Upper lobe of left lung (tissue), 6 donors: Measurements from ENCODE around the gene WASF3. TPM values are rescaled to one million over a fixed set of nuclear protein-coding genes. Genes with fewer than 3 reads are reported as not detected.
A peak's percentile ranks its signal among the peaks of the same experiment; 100 is the strongest.

Experiments used
- ATAC-seq, 2 donors: fragments of 200-7000 bp; cut with Tn5 transposase; one replicate each; pipeline ENCODE4 v1.9.1; 2022; ENCODE audit warnings: mild to moderate bottlenecking in 2 of 2, moderate library complexity in 2 of 2; ENCODE audit not compliant: low FRiP score in 2 of 2
- DNase-seq, 2 donors: peaks; one replicate each; pipeline ENCODE4 v3.0.0-alpha.2; 2019 to 2020
- H3K27ac ChIP-seq, 4 donors: fragments of 200-600 bp; sonication (generic); one replicate each; pipeline ENCODE4 v1.5.1; 2016 to 2019
- H3K27me3 ChIP-seq, 4 donors: fragments of 200-600 bp; sonication (generic); one replicate each; pipeline ENCODE4 v1.5.1; 2017 to 2019
- H3K36me3 ChIP-seq, 4 donors: fragments of 200-600 bp; sonication (generic); one replicate each; pipeline ENCODE4 v1.5.1; 2016 to 2019
- H3K4me1 ChIP-seq, 4 donors: fragments of 200-600 bp; sonication (generic); one replicate each; pipeline ENCODE4 v1.5.1; 2018 to 2019
- H3K4me3 ChIP-seq, 4 donors: fragments of 200-600 bp; sonication (generic); one replicate each; pipeline ENCODE4 v1.5.1; 2017 to 2019; ENCODE audit warnings: mild to moderate bottlenecking in 2 of 4, moderate library complexity in 1 of 4
- H3K9me3 ChIP-seq, 4 donors: fragments of 200-600 bp; sonication (generic); one replicate each; pipeline ENCODE4 v1.5.1; 2018 to 2019
- CTCF ChIP-seq, 6 experiments: fragments of 450-650 bp in 4 of 6; fragments of 200-600 bp in 2 of 6; sonication (generic) in 2 of 6; IDR thresholded peaks; one replicate each; pipeline ENCODE4 v1.5.1; 2016 to 2019; ENCODE audit warnings: antibody characterized with exemption in 6 of 6
- EP300 ChIP-seq, 4 donors: sonication (generic); formaldehyde crosslinking; IDR thresholded peaks; one replicate each; pipeline ENCODE4 v1.5.1; 2017; ENCODE audit warnings: antibody characterized with exemption in 4 of 4, control low read depth in 2 of 4
- POLR2A ChIP-seq, 4 donors: fragments of 450-650 bp; IDR thresholded peaks; one replicate each; pipeline ENCODE4 v1.5.1; 2016 to 2017; ENCODE audit warnings: antibody characterized with exemption in 4 of 4, mild to moderate bottlenecking in 2 of 4
- POLR2AphosphoS5 ChIP-seq, 2 donors: sonication (generic); formaldehyde crosslinking; IDR thresholded peaks; one replicate each; pipeline ENCODE4 v1.5.1; 2017; ENCODE audit warnings: antibody characterized with exemption in 2 of 2
- WGBS, 2 donors: methylation state at CpG; one replicate each; pipeline ENCODE4 v1.1.5; 2017 to 2018; 5-methylcytosine and 5-hydroxymethylcytosine counted together
- total RNA-seq, 6 donors: library from RNA; depleted of rRNA in 4 of 6; stranded (reverse); fragments of >200 nt in 4 of 6; gene quantifications; one replicate each; pipeline versions ENCODE4 v1.1.0 to v1.2.1, GENCODE V29; 2016 to 2021
- donor health status: DM: no; HTN: no; CAD: no; lungs with moderate emphysema.
- donor health status: DM: no; HTN: yes; CAD: no; lungs with severe emphysema.

WASF3 gene
- 10 to 100 TPM; 12.6 to 23.0 (median 20.2) TPM for total RNA-seq

DNA sequence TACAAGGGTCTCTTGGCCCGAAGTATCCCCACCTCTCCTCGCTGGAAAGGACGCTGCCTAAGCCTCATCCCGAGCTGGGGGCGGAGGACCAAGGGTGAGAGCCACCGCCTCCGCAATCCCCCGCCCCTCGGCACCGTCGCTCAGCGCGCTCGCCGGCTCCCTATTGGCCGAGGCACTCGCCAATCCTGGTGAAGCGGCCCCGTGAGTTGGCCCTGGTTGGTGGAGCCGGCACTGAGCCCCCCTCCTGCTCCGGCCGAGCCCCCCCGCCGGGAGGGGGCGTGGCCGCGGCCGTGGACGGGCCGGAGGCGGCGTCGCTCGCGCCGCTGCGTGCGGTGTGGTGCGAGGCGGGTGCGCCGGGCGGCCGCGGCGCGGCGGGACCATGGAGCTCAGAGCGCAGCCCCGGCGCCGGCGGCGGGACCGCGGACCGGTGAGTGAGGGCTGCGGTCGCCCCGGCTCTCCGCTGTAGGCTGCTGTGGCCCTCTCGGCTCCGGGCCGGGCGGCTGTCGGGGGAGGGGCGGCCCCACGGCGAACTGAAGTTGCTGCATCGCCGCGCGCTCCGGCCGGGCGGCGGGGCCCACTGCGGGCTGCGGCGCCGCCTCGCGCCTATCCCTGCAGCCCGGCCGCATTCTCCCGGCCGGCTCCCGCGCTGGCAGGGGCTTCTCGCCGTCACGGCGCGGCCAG is at the start of gene WASF3:
TSS of gene WASF3 (plus strand) at position 291 of the 681 bp plus-strand sequence. CDS start 84,588 bp downstream, outside the sequence.
- Histone ChIP-seq H3K27ac (peak within 1 kb of the TSS in 3 of 4 donors; percentile 51 to 64 (median 53)), H3K4me3 (peak within 1 kb of the TSS; percentile 63 to 73 (median 68)), H3K27me3 (peaks cover 0 to 7% (median 2%) of the 10 kb centered on the region in 4 donors), H3K9me3 (no peaks in the 10 kb centered on the region), H3K36me3 (no peaks in the 10 kb centered on the region), H3K4me1 (peaks cover 11 to 18% (median 14%) of the 10 kb centered on the region in 4 donors)
- ATAC-seq = peak; percentile 96
- TF ChIP-seq CTCF (IDR thresholded peaks at IDR 0.05) (peak in 1 of 6 experiments; percentile 20), POLR2A (IDR thresholded peaks at IDR 0.05) (peak in 2 of 4 donors; percentile 36 to 54), POLR2AphosphoS5 (IDR thresholded peaks at IDR 0.05) (peak in 1 of 2 donors; percentile 10), EP300 (IDR thresholded peaks at IDR 0.05) (no peak)
- peak; percentile 87 to 96 for DNase-seq
- WGBS, 2 donors = 0% methylated on average over 3 to 24 of the region's 94 CpGs

DNA sequence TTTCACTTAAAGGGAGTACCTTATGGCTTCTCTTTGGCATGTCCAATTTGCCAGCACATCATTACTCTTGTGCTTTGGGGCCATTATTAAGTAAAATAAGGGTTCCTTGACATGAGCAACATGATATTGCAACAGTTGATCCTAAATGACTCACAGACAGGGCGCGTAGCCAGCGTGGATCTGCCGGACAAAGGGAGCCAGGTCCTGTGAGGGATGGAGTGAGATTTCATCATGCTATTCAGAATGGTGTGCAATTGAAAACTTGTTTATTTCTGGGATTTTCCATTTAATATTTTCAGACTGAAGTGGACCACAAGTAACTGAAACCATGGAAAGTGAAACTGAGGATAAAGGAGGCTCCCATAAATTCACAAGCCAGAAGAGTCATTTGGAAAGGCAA is 48.6 kb upstream of the WASF3 start:
- WGBS, 2 donors = 82 to 89% methylated on average over 4 of the region's 4 CpGs
- TF ChIP-seq POLR2AphosphoS5 (IDR thresholded peaks at IDR 0.05) (peak in 1 of 2 donors; percentile 27), EP300 (IDR thresholded peaks at IDR 0.05) (no peak)
- no peaks in the 10 kb centered on the region for H3K9me3 ChIP-seq
- H3K27ac ChIP-seq = no peak overlapping the region
- no peak overlapping the region for H3K4me3 ChIP-seq
- H3K27me3 ChIP-seq = no peaks in the 10 kb centered on the region
- no peaks in the 10 kb centered on the region for H3K36me3 ChIP-seq
- H3K4me1 ChIP-seq = no peaks in the 10 kb centered on the region
- ATAC-seq (peak in 1 of 2 donors; percentile 90), DNase-seq (no peak)

DNA sequence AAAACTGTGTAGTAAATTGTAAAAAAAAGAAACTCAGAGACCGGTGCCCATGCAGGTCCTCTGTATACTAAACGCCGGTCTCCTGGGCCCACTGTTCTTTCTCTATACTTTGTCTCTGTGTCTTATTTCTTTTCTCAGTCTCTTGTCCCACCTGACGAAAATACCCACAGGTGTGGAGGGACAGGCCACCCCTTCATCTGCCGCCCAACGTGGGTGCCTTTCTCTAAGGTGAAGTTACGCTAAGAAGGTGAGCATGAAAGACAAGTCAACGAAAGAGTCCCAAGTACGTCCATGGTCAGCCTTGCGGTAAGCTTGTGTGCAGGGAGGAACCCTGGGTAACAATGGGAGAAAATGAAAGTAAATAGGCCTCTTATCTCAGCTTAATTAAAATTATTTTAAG is 48.0 kb upstream of the WASF3 start:
- no peaks in the 10 kb centered on the region for H3K27me3 ChIP-seq
- ATAC-seq (no peak), DNase-seq (no peak)
- no peaks in the 10 kb centered on the region for H3K36me3 ChIP-seq
- no peak for TF ChIP-seq POLR2A (IDR thresholded peaks at IDR 0.05)
- TF ChIP-seq POLR2AphosphoS5 (IDR thresholded peaks at IDR 0.05) = no peak
- TF ChIP-seq CTCF (IDR thresholded peaks at IDR 0.05) = no peak
- TF ChIP-seq EP300 (IDR thresholded peaks at IDR 0.05) = no peak
- H3K27ac ChIP-seq = no peak overlapping the region
- 93 to 94% methylated on average over 10 of the region's 10 CpGs for WGBS, 2 donors
- no peaks in the 10 kb centered on the region for H3K9me3 ChIP-seq
- H3K4me3 ChIP-seq = no peak overlapping the region
- no peaks in the 10 kb centered on the region for H3K4me1 ChIP-seq

DNA sequence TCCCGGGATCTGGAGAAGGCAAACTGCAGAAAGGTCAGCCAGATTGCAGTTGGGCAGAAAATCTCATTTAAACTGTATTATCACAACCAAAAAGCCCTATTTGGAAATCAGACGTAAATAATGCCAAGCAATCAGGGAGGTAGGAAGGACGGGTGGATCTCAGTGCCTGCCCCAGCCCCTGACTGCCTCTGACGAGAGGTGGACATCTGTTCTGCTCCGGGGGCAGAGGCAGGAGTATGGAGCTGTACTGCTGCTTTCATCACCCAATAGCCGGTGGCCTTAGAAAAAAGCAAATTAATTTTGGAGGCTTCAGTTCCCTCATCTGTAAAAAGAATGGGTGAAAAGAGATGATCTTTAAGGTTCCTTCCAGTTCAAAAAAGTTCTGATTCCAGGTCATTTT is 43.6 kb upstream of the WASF3 start:
- no peaks in the 10 kb centered on the region for H3K4me1 ChIP-seq
- no peaks in the 10 kb centered on the region for H3K36me3 ChIP-seq
- ATAC-seq = no peak
- H3K9me3 ChIP-seq = no peaks in the 10 kb centered on the region
- no peaks in the 10 kb centered on the region for H3K27me3 ChIP-seq
- 63 to 69% methylated on average over 6 of the region's 6 CpGs for WGBS, 2 donors
- H3K27ac ChIP-seq = no peak overlapping the region
- DNase-seq = no peak
- no peak overlapping the region for H3K4me3 ChIP-seq
- TF ChIP-seq CTCF (IDR thresholded peaks at IDR 0.05) (no peak), POLR2AphosphoS5 (IDR thresholded peaks at IDR 0.05) (no peak), EP300 (IDR thresholded peaks at IDR 0.05) (no peak), POLR2A (IDR thresholded peaks at IDR 0.05) (no peak)

DNA sequence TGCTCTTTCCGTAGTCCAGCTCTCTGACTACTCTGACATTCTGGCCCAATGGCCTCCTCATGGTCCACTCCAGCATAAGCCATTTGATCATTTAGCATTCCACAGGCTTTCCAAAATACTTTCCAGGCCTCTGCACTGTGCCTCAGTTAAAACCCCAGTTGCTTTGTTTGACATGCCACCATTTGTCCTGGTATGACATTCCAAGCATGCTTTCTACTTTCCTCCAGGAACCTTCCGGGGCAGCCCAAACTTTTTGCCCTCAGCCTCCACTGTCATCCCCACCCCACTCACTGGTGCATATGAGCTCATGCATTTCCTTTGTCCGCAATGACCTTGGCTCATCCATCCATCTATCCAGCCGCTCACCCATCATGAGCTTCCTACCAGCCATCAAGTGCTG is 41.8 kb upstream of the WASF3 start:
- DNase-seq (no peak), ATAC-seq (no peak)
- no peaks in the 10 kb centered on the region for H3K36me3 ChIP-seq
- no peak for TF ChIP-seq POLR2AphosphoS5 (IDR thresholded peaks at IDR 0.05)
- no peak for TF ChIP-seq EP300 (IDR thresholded peaks at IDR 0.05)
- no peak for TF ChIP-seq POLR2A (IDR thresholded peaks at IDR 0.05)
- TF ChIP-seq CTCF (IDR thresholded peaks at IDR 0.05) = no peak
- no peak overlapping the region for H3K4me3 ChIP-seq
- H3K27me3 ChIP-seq = no peaks in the 10 kb centered on the region
- no peak overlapping the region for H3K27ac ChIP-seq
- H3K4me1 ChIP-seq = no peaks in the 10 kb centered on the region
- H3K9me3 ChIP-seq = no peaks in the 10 kb centered on the region
- 66 to 77% methylated on average over 4 of the region's 4 CpGs for WGBS, 2 donors
